Left cardiac atrium (tissue), 4 donors: Measurements from ENCODE around the gene KRT81. TPM values are rescaled to one million over a fixed set of nuclear protein-coding genes. Genes with fewer than 3 reads are reported as not detected.
A peak's percentile ranks its signal among the peaks of the same experiment; 100 is the strongest.
"Not testable (repeated sequence)": the region's sequence is repeated elsewhere in the genome, so short reads cannot be mapped to it uniquely, and the experiment has no call there.

Experiments used
- ATAC-seq, 2 donors: fragments of 200-7000 bp; cut with Tn5 transposase; one replicate each; pipeline ENCODE4 v1.9.1; 2020; ENCODE audit warnings: mild to moderate bottlenecking in 2 of 2, moderate library complexity in 2 of 2
- DNase-seq: peaks from one replicate; pipeline ENCODE4 v3.0.0-alpha.2; 2020
- intact Hi-C, 2 donors: fragments of 100-400 bp; cut with DNase I; formaldehyde crosslinking; loops; one replicate each; pipeline versions ENCODE4 v1.14.1 to v1.15.1; 2022 to 2023
- total RNA-seq, 2 donors: library from RNA; stranded (reverse); fragmentation: NEBNext Ultra II Directional; extraction: Animal tissue kit (Norgen Biotek cat#: 25700); gene quantifications; one replicate each; pipeline ENCODE4 v1.2.1, GENCODE V29; 2021
- donor health status: DM: no; HTN: yes; CAD: no.
- donor health status: DM: no; HTN: yes; CAD: no; lungs with severe emphysema.
- donor health status: DM: yes; HTN: yes; CAD: no.
- donor health status: Dilated cardiomyopathy.

The KRT81 gene
- total RNA-seq, 2 donors from 2014 or later, result not detected

DNA sequence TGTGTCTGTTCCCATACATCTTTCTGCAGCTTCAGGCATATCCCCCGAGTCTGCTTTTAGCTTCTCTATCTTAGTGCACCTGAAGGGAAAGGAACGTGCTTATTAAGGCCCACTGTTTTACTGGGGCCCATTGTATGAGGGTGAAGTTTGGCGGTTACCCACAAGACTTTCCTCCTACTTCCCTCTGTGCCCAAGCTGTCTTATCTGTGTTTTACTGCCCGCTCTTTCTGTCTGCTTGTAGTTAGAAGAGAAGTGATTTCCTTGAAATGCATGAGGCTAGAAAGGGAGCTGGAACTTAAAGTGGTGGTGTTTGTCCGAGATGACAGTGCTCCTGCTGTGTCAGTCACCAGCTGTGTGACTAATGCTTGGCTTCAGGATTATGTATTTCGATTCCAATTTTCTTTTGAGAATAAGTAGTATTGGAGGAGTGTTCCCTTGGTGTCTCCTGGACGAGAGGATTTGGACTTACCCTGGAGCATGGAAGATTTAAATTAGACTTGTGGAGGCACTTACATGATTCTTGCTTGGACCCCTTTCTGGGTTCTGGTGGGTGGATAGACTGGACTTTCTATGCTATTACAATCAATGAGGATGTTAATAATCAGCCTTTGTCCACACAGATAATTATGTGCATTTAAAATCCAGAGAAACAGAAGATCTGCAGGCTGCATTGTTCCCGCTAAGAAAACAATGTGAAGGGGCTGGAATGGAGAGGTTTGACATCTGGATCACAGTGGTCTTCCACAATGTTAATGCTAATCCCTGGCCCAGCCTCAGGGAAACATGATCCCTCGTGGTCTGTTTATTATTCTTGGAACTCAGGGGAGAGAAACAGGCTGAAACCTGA is 30.8 kb downstream of the KRT81 start:
- no peak for ATAC-seq
- no peak for DNase-seq
- intact Hi-C loops, result no loop called here

DNA sequence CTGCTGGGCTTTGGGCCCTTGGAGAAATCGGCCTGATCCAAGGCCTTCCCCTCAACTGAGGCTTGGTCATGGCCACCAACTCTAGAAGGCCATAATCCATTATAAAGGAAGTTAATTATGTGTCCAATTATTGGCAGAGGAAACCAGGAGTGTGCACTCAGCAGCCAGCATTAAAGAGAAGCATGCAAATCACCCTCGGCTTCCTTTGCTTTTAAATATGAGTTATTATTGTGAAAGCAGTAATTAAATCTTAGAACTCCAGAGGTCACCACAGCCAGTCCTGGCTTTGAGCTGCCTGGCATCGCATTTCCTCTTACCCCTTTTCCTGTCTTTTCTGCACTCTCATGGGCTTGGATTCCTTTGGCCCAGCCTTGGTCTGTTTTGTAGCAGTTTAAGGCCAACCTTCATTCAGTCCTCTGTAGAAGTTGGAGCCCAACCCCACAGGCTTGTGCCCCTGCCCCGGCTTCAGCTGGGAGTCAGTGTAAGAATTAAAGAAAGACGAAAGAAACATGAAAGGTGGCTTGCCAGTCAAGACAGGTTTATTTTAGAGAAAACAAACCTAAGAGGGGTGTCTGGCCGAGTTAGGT is 31.6 kb downstream of the KRT81 start:
- no peak for ATAC-seq
- intact Hi-C loops, result no loop called here
- DNase-seq, result no peak

DNA sequence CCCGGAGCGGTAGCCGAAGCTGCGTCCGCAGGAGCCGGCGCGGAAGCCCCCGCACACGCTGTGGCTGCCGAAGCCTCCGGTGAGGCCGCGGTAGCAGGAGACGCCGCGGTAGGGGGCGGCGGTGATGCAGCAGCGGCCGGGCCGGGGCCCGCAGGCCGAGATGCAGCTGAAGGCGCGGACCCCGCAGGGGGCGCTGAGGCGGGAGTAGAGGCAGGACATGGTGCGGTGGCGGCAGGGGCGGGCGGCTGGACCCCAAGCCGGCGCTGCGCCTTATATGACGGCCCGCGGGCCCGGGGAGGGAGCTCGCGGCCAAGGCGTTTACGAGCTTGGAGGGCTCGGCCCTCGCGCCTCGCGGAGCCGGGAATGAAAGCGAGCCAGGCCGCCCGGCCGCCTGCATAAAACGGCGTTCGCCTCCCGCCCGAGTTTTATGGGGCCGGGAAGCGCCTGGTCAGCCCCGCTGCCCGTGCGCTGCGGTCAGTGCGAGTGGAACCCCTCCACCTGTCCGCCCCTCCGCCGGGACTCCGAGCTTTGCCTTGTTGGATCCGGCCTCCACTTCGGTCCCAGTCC is 32.9 kb downstream of the KRT81 start:
- intact Hi-C loops, result no loop called here
- ATAC-seq, result peak; percentile 34 to 61
- peak; percentile 45 for DNase-seq

DNA sequence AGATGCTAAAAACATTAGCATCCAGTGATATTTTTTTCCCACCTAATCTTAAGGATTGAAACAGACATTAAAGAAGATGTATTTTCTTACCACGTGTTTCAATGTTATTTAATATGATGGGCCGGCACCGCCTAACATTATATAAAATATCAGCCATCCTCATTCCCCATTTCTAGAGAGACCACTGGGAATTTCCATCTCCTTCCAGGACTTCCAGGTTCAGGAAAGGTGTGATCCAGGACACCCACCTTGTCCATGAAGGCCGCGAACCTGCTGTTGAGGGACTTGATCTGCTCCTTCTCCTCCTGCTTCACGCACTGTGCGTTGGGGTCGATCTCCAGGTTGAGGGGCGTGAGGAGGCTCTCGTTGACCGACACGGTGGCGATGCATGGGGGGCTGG is 33.4 kb downstream of the KRT81 start:
- ATAC-seq, DNase-seq, intact Hi-C loops: not testable (repeated sequence)

DNA sequence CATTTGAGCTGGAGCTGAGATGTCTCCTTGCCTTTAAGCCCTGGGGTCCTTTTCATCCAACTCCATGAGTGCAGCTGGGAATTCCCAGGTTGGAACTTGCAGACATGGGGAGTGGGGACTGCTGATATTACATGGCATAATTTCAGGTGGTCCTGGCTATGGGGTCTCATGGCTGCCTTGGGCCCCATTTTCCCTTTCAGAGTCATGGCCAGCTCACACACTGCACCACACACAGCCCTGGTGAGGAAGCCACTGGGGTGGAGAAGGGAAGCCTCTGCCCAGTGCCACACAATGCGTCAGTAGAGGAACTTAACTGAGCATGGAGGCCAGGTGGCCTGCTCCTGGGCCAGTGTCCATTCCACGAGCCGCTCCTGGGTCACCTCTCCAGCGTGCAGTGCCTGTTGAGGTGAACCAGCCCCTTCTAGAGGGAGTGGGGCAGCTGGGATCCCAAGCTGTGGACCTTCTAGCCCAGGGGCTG is 34.2 kb downstream of the KRT81 start:
- intact Hi-C loops, result no loop called here
- ATAC-seq (no peak), DNase-seq (no peak)

DNA sequence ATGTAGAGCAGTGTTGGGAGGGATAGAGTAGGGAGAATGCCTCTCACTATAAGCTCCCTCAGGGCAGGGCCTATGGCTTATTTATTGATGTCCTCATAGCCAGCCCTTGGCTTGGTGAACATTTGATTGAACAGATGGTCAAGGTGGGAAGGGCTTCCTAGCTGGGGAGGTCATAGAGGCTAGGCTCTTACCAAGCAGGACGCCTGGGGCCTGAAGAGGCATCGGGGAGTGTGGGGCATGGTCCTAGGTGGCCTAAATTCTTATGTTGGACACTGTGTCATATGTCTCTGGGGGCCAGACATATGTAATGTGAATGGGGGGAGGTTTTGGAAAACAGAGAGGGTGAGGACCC is 34.8 kb downstream of the KRT81 start:
- DNase-seq, result no peak
- intact Hi-C loops, result no loop called here
- no peak for ATAC-seq

DNA sequence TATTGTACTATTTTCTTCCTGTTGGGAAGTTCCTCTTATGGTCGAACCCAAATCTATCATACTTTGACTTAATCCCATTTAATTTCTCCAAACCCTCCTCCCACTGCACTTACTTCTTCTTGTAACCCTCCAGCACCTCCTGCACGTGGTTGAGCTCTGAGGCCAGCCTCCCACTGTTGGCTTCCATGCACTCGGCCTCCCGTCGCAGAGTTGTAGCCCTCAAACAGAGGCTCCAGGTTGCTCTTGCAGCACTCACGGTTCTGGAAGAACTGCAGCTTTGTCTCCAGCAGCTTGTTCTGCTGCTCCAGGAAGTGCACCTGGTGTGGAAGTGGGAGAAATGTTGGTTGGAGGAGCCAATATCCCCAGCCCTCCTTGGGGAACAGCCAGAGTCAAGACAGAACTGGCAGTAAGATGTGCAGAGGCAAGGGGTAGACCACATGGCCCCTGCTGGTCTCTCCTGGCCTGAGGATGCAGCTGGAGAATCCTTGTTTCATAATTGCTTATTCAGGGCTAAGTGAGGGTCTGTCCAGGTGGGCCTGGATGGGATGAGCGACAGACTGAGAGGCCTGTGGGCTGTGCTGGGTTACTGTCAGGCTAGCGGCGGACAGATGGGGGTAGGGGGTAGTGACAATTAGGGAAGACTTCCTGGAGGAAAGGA is 35.3 kb downstream of the KRT81 start:
- ATAC-seq, result no peak
- intact Hi-C loops, result no loop called here
- DNase-seq, result no peak

DNA sequence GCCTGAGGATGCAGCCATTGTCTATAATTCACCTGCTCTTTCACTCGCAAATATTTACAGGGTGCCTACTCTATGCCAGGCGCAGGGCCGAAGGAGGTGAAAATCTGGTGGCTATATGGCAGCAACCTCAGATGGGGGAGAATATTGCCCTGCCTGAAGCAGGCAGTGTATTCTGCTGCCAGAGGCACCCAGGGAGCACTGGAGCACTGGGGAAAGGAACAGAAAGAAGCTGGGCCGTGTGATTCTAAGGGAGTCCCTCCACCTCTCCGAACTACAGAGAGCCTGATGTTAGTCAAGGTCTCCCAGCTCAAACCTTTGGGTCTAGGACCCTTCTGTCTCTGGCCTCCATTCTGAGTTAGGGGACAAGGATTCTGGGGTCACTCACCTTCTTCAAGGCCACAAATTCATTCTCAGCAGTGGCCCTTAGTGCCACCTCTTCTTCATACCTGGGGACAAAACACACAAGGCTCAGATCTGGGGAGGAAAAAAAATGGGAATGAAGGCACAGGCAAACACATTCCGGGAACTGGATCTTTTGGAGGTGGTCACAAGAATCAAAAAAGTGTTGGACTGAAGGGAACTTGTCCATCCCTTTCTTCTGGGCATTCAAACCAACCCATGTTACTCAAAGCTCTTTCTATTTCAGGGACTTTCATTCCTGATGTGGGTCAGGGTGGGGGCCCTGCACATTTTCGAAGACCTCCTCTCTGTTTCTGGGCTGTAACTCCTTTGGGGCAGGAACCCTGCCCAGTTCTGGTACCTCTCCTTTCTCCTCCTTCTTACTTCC is 36.2 kb downstream of the KRT81 start:
- intact Hi-C loops, result no loop called here
- DNase-seq, result no peak
- ATAC-seq, result no peak

DNA sequence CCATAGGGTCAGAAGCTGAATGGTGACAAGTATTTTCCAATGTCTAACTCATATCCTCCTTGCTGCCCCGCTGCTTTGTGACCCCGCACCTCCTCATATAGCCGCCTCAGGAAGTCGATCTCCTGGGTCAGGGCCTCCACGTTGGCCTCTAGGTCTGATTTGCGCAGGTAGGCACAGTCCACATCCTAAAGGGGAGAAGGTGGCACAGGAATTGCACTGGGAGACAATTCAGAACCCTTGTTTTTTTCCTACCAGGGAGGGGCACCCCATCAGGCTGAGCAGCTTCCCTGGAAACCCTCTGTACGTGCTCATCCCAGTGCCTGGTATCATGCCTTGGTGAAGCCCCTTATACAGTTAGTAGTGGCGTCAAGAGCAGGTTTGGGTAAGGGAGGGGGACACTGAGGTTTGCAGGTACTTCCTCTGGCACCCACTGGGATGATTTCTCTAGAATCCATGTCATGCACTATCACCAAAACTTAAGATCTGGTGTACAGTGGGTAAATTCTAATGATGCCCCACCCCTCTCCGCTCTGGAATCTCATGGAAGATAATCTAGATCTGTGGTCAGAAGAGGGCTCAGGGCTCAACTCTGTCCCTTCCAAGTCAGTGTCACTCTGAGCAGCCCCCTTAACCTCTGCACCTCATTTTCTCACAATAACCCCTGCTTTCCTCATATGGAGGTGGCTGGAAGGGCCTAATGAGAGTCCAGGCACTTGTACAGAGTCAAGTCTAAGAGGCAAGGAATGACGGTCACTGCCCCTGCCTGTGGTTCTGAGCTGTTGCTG is 37.0 kb downstream of the KRT81 start:
- no peak for DNase-seq
- intact Hi-C loops, result no loop called here
- no peak for ATAC-seq

DNA sequence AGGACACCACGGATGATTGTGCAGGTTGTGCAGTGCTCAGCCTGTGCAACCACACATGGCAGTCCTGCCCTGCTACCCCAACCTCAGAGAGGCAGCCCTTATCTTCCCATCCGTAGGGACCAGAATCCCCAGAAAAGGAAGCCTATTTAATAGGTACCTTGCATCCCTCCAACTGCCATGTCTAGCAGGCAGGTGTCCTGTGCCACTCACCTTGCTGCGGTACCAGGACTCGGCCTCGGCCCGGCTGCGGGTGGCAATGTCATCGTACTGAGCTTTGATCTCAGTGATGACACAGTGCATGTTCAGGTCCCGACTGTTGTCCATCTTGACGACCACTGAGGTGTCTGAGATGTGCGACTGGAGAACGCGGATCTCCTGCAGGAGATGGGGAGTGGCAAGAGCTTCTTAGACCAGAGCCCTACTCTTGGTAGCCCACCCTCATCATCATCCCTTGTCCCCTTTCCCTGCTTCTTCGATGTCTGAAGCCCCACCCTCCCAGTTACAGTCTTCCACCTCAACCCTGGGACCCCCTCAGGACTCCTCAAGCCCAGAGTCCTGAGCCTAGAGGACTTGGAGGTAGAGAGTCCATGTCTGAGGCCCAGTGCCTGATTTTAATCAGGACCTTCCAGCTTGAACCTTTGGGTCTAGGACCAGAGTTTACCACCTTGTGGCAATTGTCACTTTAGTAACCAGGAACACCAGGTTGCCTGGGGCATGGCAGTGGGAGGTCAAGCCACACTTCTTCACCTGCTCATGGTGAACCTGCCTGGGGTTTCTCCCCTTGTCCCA is 37.7 kb downstream of the KRT81 start:
- no peak for ATAC-seq
- DNase-seq, result no peak
- intact Hi-C loops, result no loop called here

DNA sequence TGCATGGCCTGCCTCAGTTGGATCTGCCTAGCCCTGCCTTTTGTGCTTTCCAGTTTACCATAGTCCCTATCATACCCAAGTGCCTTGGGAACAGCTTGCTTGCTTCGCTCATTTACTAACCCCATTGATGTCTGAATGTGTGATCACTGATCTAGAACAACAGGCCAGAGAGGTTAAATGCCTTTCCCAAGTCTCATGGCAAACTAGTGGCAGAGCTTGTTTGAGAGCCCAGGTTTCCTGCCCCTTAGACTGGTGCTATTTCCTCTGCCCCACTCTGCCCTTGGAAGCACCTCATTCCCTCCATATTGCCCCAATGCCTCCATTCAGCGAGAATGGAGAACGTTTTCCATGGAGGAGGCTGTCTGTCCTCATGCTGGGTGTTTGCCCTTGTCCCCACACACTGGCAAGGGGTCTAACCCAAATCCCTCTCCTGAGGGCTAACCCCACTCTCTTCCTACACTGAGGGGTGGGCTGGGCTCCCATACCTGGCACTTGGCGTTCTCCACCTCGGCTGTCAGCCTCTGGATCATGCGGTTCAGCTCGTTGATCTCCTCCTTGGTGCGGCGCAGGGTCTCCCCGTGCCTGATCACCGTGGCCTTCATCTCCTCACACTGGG is 38.5 kb downstream of the KRT81 start:
- DNase-seq (no peak), ATAC-seq (no peak)
- intact Hi-C loops, result no loop called here

DNA sequence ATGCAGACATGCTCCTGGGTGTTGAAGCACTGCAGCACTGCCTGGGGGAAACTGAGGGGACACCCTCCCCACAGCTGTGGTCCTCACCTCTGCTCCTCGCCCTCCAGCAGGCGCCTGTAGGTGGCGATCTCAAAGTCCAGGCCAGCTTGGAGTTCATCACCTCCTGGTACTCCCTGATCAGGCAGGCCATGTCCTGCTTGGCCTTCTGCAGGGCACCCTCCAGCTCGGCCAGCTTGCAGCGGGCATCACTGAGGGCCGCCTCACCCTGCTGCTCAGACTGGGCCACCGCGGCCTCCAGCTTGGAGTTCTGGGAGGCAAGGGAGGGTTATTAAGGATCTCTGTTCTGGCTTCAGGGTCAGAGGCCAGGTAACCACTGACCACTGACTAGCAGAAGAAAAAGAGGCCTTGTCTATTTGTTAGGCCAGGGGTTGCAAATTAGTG is 39.1 kb downstream of the KRT81 start:
- DNase-seq, intact Hi-C loops, ATAC-seq: not testable (repeated sequence)

DNA sequence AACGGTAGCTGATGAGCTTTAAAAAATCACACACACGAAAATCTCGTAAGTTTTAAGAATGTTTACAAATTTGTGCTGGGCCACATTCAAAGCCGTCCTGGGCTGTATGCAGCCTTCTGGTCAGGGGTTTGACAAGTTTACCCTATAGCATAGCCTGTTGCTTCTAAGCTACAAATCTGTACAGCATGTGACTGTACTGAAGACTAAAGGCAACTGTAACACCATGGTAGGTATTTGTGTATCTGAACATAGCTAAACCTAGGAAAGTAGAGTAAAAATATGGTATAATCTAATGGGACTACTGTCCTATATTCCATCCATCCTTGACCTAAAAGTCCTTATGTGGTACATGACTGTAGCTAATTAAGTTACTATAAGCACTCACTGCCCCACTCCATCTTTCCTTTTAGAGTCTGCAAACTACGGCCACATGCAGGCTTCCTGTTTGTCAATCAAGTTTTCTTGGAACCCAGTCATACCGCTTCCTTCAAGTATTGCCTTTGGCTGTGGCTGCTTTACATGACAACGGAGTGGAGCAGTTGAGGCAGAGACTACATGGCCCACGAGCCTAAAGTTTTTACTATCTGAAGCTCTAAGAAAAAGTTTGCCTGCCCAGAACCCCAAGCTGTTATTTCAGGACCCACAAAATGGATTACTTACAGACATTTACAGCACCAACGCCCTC is 39.8 kb downstream of the KRT81 start:
- no peak for DNase-seq
- intact Hi-C loops, result no loop called here
- ATAC-seq, result no peak

DNA sequence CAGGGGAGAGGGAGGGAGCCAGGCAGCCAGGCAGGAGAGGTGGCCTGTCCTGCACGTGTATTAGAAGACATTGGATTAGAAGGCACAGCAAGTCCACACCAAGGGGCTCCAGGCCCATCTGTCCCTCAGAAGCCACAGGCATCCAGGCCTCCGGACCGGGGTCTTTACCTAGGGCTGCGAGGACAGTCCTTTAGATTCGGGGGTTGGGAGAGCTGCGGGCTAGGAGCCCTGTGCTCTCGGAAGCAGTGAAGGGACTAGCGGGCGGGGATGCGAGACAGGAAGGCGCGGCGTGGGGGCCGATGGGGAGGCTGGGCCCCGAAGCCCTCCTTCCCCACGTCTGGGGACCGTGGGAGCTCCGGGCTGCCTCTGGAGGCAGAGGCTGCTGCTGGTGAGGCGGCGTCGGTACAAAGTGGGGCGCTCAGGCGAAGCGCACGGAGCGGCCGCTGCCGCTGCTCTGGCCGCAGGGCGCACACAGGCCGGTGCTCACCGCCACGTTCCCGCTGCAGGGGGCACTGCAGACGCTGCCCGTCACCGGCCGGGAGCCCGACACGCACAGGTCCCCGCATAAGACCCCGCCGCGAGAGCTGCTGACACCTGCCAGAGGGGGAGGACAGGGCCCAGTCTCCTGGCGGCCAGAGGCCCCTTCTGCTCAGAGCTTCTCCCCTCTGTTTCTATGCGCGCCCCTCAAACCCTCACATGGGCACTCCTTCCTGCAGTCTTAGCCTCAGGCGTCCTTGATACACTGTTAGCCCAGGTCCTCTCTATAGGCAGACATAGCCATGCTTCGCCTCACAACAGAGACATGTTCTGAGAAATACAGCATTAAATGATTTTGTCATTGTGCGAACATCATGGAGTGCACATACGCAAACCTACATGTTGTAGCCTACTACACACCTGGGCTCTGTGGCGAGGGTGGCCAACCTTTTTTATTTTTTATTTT is 41.0 kb downstream of the KRT81 start:
- ATAC-seq, result peak in 1 of 2 donors; percentile 5
- DNase-seq, result no peak

DNA sequence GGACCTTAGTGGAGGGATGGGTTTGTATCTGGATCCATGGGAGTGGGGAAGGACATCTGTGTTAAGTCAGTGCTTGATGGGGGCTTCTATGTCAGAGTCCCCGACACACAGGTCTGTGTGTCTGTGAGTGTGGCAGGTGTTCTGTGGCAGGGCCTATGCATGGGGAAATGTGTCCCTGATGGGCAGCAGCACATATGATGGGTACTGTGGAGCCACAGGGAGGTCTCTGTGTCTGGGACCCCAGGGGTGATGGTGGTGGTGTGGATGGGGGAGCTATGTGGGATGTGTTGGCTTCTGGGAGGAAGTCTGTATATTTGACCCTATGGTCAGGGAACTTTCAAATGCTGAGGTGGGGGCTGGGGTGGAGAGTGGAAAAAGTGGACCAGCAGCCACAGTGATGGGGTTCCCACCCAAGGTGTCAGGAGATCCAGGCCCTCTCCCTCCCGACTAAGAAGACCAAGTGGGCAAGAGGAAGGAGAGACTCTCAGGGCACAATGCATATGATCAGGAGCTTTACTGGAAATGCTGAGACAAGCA is 41.8 kb downstream of the KRT81 start:
- intact Hi-C loops, result no loop called here
- ATAC-seq (no peak), DNase-seq (no peak)

More for the DNA sequence above, 41.0 kb downstream of the KRT81 start:
- intact Hi-C loops, result no loop called here
